OCI-LY7 (cell line): ENCODE data around the gene CHL1. TPM values are rescaled to one million over a fixed set of nuclear protein-coding genes. Genes with fewer than 3 reads are reported as not detected.

Experiments used
- BruUV-seq: library from RNA; stranded (reverse); fragments of 400-500 nt; replicated peaks from 2 replicates; lab custom pipeline; 2021; lab: Mats Ljungman, UMichigan
- CTCF ChIA-PET: fragments of 300-600 bp; sonication (Branson Sonifier 250); formaldehyde crosslinking; loops from one replicate; lab custom pipeline; 2022; ENCODE audit warnings: antibody characterized with exemption; ENCODE audit not compliant: unreplicated experiment; lab: Charles Lee
- POLR2A ChIA-PET: fragments of 300-600 bp; sonication (Branson Sonifier 250); formaldehyde crosslinking; loops from one replicate; lab custom pipeline; 2022; ENCODE audit warnings: antibody characterized with exemption; lab: Charles Lee
- DNase-seq: peaks from one replicate; pipeline ENCODE4 v3.0.0-alpha.2; 2015; ENCODE audit warnings: low spot score
- H2AFZ ChIP-seq: fragments of 200-600 bp; sonication (generic), shearing (Covaris generic); 2 replicates; pipeline ENCODE4 v1.6.1; 2014; ENCODE audit warnings: mild to moderate bottlenecking, antibody characterized with exemption, low read length, moderate library complexity
- H3K27ac ChIP-seq: fragments of 200-600 bp; sonication (generic); 2 replicates; pipeline ENCODE4 v1.5.1; 2014; ENCODE audit warnings: mixed run types, low read depth, mild to moderate bottlenecking, moderate library complexity, low read length, inconsistent platforms; ENCODE audit not compliant: poor library complexity, severe bottlenecking
- H3K36me3 ChIP-seq: fragments of 200-600 bp; sonication (generic); 2 replicates; pipeline ENCODE4 v1.6.1; 2014; ENCODE audit warnings: mild to moderate bottlenecking, antibody characterized with exemption, low read length, moderate library complexity, mixed read lengths; ENCODE audit not compliant: insufficient read depth
- H3K4me1 ChIP-seq: fragments of 200-600 bp; sonication (generic); 2 replicates; pipeline ENCODE4 v1.5.1; 2014; ENCODE audit warnings: mild to moderate bottlenecking, low read length; ENCODE audit not compliant: insufficient read depth, poor library complexity, severe bottlenecking
- H3K4me2 ChIP-seq: fragments of 200-600 bp; sonication (generic); 2 replicates; pipeline ENCODE4 v1.6.1; 2014; ENCODE audit warnings: mild to moderate bottlenecking, low read length
- H3K4me3 ChIP-seq: fragments of 200-600 bp; sonication (generic); 2 replicates; pipeline ENCODE4 v1.5.1; 2014; ENCODE audit warnings: mild to moderate bottlenecking, low read depth, low read length; ENCODE audit not compliant: poor library complexity, severe bottlenecking
- H3K79me2 ChIP-seq: fragments of 200-600 bp; sonication (generic); 2 replicates; pipeline ENCODE4 v1.6.1; 2016; ENCODE audit warnings: low read depth, mild to moderate bottlenecking, low read length, moderate library complexity, mixed read lengths; ENCODE audit not compliant: insufficient read depth
- H3K9me2 ChIP-seq: fragments of 200-600 bp; sonication (generic); 2 replicates; pipeline ENCODE4 v1.6.1; 2016; ENCODE audit warnings: mild to moderate bottlenecking, low read length, mixed read lengths; ENCODE audit not compliant: insufficient read depth
- H3K9me3 ChIP-seq: fragments of 200-600 bp; sonication (generic); 2 replicates; pipeline ENCODE4 v1.6.1; 2014; ENCODE audit warnings: mild to moderate bottlenecking, mixed run types, low read length, mixed read lengths
- H4K20me1 ChIP-seq: fragments of 200-600 bp; sonication (generic); 2 replicates; pipeline ENCODE4 v1.6.1; 2014; ENCODE audit warnings: mild to moderate bottlenecking, antibody characterized with exemption, low read length, moderate library complexity, mixed read lengths; ENCODE audit not compliant: insufficient read depth
- EZH2phosphoT487 ChIP-seq: fragments of 200-600 bp; sonication (generic); IDR thresholded peaks from 2 replicates; pipeline ENCODE4 v1.6.1; 2018; ENCODE audit warnings: low read depth, borderline replicate concordance, mild to moderate bottlenecking, mixed run types, antibody characterized with exemption, low read length, moderate library complexity, mixed read lengths
- intact Hi-C: fragments of 100-400 bp; cut with micrococcal nuclease; formaldehyde crosslinking; loops from one replicate; pipeline ENCODE4 v1.10.0; 2022; ENCODE audit not compliant: unreplicated experiment
- total RNA-seq, 2 experiments: library from RNA; depleted of rRNA in 1 of 2; stranded (reverse); fragments of >200 nt in 1 of 2; shearing (Covaris generic) in 1 of 2; gene quantifications; 2 replicates each; pipeline ENCODE4 v1.2.3, GENCODE V29; 2014 to 2022
- TF ChIP-seq, protein P1 (sequence below): fragments of 200-600 bp; sonication (generic); conservative IDR thresholded peaks from 2 replicates; pipeline ENCODE4 v1.5.1; 2014; ENCODE audit warnings: mild to moderate bottlenecking, antibody characterized with exemption, low read length, moderate library complexity, mixed read lengths

Gene CHL1
- total RNA-seq, 2 experiments from 2014 or later = 0.51 TPM; not detected in 1

DNA sequence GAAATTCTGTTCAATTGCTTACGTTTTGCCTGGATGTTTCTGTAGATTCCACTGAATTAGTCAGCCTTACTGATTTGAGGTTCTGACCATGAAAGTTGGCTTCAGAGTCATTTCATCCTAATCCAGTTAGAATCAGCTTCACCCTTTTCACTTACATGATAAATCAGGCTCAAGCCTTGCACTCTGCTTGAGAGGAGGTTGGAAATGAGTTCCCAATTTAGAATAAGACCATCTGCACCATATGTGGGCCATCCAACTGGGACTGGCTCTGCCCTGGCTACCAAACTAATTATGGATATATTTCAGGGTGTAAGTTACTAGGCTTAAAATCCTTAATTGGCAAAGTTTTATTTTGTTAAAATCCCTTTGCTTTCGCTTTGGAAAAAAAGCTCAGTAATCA is 255.7 kb downstream of the CHL1 start:
- H3K9me3 ChIP-seq = no peaks in the 10 kb centered on the region
- no peak for TF ChIP-seq EZH2phosphoT487
- TF ChIP-seq, protein P1, sequence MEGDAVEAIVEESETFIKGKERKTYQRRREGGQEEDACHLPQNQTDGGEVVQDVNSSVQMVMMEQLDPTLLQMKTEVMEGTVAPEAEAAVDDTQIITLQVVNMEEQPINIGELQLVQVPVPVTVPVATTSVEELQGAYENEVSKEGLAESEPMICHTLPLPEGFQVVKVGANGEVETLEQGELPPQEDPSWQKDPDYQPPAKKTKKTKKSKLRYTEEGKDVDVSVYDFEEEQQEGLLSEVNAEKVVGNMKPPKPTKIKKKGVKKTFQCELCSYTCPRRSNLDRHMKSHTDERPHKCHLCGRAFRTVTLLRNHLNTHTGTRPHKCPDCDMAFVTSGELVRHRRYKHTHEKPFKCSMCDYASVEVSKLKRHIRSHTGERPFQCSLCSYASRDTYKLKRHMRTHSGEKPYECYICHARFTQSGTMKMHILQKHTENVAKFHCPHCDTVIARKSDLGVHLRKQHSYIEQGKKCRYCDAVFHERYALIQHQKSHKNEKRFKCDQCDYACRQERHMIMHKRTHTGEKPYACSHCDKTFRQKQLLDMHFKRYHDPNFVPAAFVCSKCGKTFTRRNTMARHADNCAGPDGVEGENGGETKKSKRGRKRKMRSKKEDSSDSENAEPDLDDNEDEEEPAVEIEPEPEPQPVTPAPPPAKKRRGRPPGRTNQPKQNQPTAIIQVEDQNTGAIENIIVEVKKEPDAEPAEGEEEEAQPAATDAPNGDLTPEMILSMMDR = no peak
- BruUV-seq = no TSS peak
- H4K20me1 ChIP-seq = no peaks in the 10 kb centered on the region
- no peak overlapping the region for H2AFZ ChIP-seq
- H3K27ac ChIP-seq = no peak overlapping the region
- no peak overlapping the region for H3K4me2 ChIP-seq
- H3K4me1 ChIP-seq = no peaks in the 10 kb centered on the region
- no peak overlapping the region for H3K4me3 ChIP-seq
- ChIA-PET POLR2A (interaction anchor here (0.6 to 1.2 kb wide), 3 partner anchors 11 to 30 kb away, joined by 3 read pairs; no protein-coding TSS in a partner anchor), CTCF (no interaction called here)
- no peak for DNase-seq
- intact Hi-C loops = no loop called here
- no peaks in the 10 kb centered on the region for H3K36me3 ChIP-seq
- no peaks in the 10 kb centered on the region for H3K79me2 ChIP-seq
- no peaks in the 10 kb centered on the region for H3K9me2 ChIP-seq

GRCh38 chr3:453106-453505 is 256.5 kb downstream of the CHL1 start:
- H3K4me3 ChIP-seq = no peak overlapping the region
- DNase-seq = no peak
- TF ChIP-seq, protein P1 = no peak
- TF ChIP-seq EZH2phosphoT487 = no peak
- H3K4me2 ChIP-seq = no peak overlapping the region
- POLR2A ChIA-PET = interaction anchor here (1.2 kb wide), 1 partner anchor 10 kb away, joined by 3 read pairs; no protein-coding TSS in a partner anchor
- no peaks in the 10 kb centered on the region for H3K36me3 ChIP-seq
- H3K9me2 ChIP-seq = no peaks in the 10 kb centered on the region
- no peak overlapping the region for H2AFZ ChIP-seq
- H3K27ac ChIP-seq = no peak overlapping the region
- H4K20me1 ChIP-seq = no peaks in the 10 kb centered on the region
- no peaks in the 10 kb centered on the region for H3K4me1 ChIP-seq
- H3K79me2 ChIP-seq = no peaks in the 10 kb centered on the region
- intact Hi-C loops = no loop called here
- BruUV-seq = no TSS peak
- H3K9me3 ChIP-seq = no peaks in the 10 kb centered on the region
- CTCF ChIA-PET = no interaction called here

DNA sequence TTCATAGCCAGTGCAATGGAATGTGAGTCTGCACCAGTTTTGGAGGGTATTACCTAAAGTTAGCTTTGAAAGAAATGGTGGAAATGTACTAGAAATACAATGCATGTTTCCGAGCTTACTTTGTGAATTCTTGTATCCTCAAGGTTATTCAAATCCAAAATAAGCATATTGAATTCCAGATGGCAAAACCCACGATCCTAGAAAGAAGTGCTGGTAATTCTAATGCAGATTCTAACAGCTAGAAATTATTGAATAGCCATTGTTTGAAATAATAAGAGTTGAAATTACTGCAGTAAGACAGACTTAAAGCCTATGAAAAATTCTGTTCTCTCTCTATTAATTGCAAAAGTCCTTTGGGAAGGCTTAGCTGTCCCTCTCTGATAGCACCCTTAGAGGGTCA is 258.4 kb downstream of the CHL1 start:
- H2AFZ ChIP-seq = no peak overlapping the region
- no peaks in the 10 kb centered on the region for H3K9me3 ChIP-seq
- DNase-seq = no peak
- no peaks in the 10 kb centered on the region for H3K9me2 ChIP-seq
- H3K4me3 ChIP-seq = no peak overlapping the region
- no peak overlapping the region for H3K4me2 ChIP-seq
- TF ChIP-seq, protein P1 = no peak
- TF ChIP-seq EZH2phosphoT487 = no peak
- no TSS peak for BruUV-seq
- H3K27ac ChIP-seq = no peak overlapping the region
- ChIA-PET CTCF (no interaction called here), POLR2A (interaction anchor here (1.5 kb wide), 1 partner anchor 9 kb away, joined by 4 read pairs; no protein-coding TSS in a partner anchor)
- no peaks in the 10 kb centered on the region for H3K36me3 ChIP-seq
- no peaks in the 10 kb centered on the region for H4K20me1 ChIP-seq
- no peaks in the 10 kb centered on the region for H3K79me2 ChIP-seq
- intact Hi-C loops = no loop called here
- no peaks in the 10 kb centered on the region for H3K4me1 ChIP-seq
